GM12878 (cell line): ENCODE measurements around the gene TFCP2. TPM values are rescaled to one million over a fixed set of nuclear protein-coding genes. Genes with fewer than 3 reads are reported as not detected.
A peak's percentile ranks its signal among the peaks of the same experiment; 100 is the strongest.

Experiments
- ATF7 ChIP-seq: fragments of 450-650 bp; IDR thresholded peaks from 2 replicates; pipeline ENCODE4 v1.6.1; 2016; ENCODE audit warnings: low read depth, mild to moderate bottlenecking
- BCLAF1 ChIP-seq: fragments of 450-650 bp; IDR thresholded peaks from 2 replicates; pipeline ENCODE4 v1.6.1; 2017; ENCODE audit warnings: antibody characterized with exemption, mild to moderate bottlenecking, moderate library complexity
- CBFB ChIP-seq: IDR thresholded peaks from 2 replicates; pipeline ENCODE4 v1.6.1; 2016; ENCODE audit warnings: antibody characterized with exemption, low read depth
- CHD2 ChIP-seq: IDR thresholded peaks from 2 replicates; pipeline ENCODE4 v1.6.1; 2011; ENCODE audit warnings: low read depth, low read length, improper control_type of control experiment, borderline replicate concordance
- CHD4 ChIP-seq: fragments of 200-600 bp; sonication (generic); IDR thresholded peaks from 2 replicates; pipeline ENCODE4 v1.6.1; 2016; ENCODE audit warnings: mild to moderate bottlenecking
- CREM ChIP-seq: IDR thresholded peaks from 2 replicates; pipeline ENCODE4 v1.6.1; 2014; ENCODE audit warnings: antibody characterized with exemption, low read depth
- HSF1 ChIP-seq: fragments of 150-350 bp; IDR thresholded peaks from 2 replicates; pipeline ENCODE4 v1.6.1; 2014; ENCODE audit warnings: mild to moderate bottlenecking, low read depth, low read length
- IKZF2 ChIP-seq, 2 experiments: fragments of 450-650 bp; IDR thresholded peaks; 2 replicates each; pipeline ENCODE4 v1.6.1; 2017; ENCODE audit warnings: mild to moderate bottlenecking in 2 of 2, moderate library complexity in 2 of 2
- IRF4 ChIP-seq: IDR thresholded peaks from 2 replicates; pipeline ENCODE4 v1.6.1; 2011; ENCODE audit warnings: low read depth, low read length
- MAX ChIP-seq: IDR thresholded peaks from 2 replicates; pipeline ENCODE4 v1.6.1; 2012; ENCODE audit warnings: low read depth, low read length, improper control_type of control experiment
- NFXL1 ChIP-seq: fragments of 450-650 bp; IDR thresholded peaks from 2 replicates; pipeline ENCODE4 v1.6.1; 2017; ENCODE audit warnings: antibody characterized with exemption, mild to moderate bottlenecking, borderline replicate concordance
- PBX3 ChIP-seq: IDR thresholded peaks from 2 replicates; pipeline ENCODE4 v1.6.1; 2011; ENCODE audit warnings: mild to moderate bottlenecking, low read depth, low read length, moderate library complexity; ENCODE audit not compliant: insufficient replicate concordance
- POLR2A ChIP-seq: IDR thresholded peaks from 2 replicates; pipeline ENCODE4 v1.6.1; 2011; ENCODE audit warnings: low read depth, mild to moderate bottlenecking, low read length
- POLR2AphosphoS5 ChIP-seq: IDR thresholded peaks from 2 replicates; pipeline ENCODE4 v1.6.1; 2011; ENCODE audit warnings: mild to moderate bottlenecking, low read length, inconsistent platforms
- RELA ChIP-seq: fragments of 450-650 bp; IDR thresholded peaks from 2 replicates; pipeline ENCODE4 v1.8.0; 2014; ENCODE audit warnings: borderline replicate concordance; ENCODE audit not compliant: partially characterized antibody
- SMAD1 ChIP-seq: fragments of 450-650 bp; IDR thresholded peaks from 2 replicates; pipeline ENCODE4 v1.6.1; 2018; ENCODE audit warnings: mild to moderate bottlenecking, low read depth; ENCODE audit not compliant: partially characterized antibody
- SREBF1 ChIP-seq: IDR thresholded peaks from 2 replicates; pipeline ENCODE4 v1.6.1; 2012; ENCODE audit warnings: mild to moderate bottlenecking, low read length
- SRF ChIP-seq, 2 experiments: IDR thresholded peaks; 2 replicates each; pipeline ENCODE4 v1.6.1; 2011; ENCODE audit warnings: low read depth in 2 of 2, low read length in 2 of 2, mild to moderate bottlenecking in 1 of 2, moderate library complexity in 1 of 2
- STAT1 ChIP-seq: fragments of 450-650 bp; conservative IDR thresholded peaks from 2 replicates; pipeline ENCODE4 v1.6.1; 2014; ENCODE audit warnings: antibody characterized with exemption, mild to moderate bottlenecking
- TAF1 ChIP-seq: IDR thresholded peaks from 2 replicates; pipeline ENCODE4 v1.6.1; 2011; ENCODE audit warnings: mild to moderate bottlenecking, low read depth, low read length, borderline replicate concordance
- YBX1 ChIP-seq: fragments of 450-650 bp; IDR thresholded peaks from 2 replicates; pipeline ENCODE4 v1.6.1; 2016; ENCODE audit warnings: antibody characterized with exemption
- ZNF592 ChIP-seq: fragments of 450-650 bp; IDR thresholded peaks from 2 replicates; pipeline ENCODE4 v1.6.1; 2017; ENCODE audit warnings: mild to moderate bottlenecking, moderate library complexity
- polyA plus RNA-seq, 11 experiments: library from polyadenylated mRNA; depleted of rRNA in 4 of 11; unstranded in 6 of 11; stranded (reverse) in 5 of 11; fragments of >200 nt; fragmentation: Nextera tagmentation in 4 of 11; fragmentation: Illumina TruSeq in 1 of 11; extraction: Ambion mirVana in 4 of 11; extraction: Trizol in 1 of 11; gene quantifications; 1 replicate in 1 of 11; 2 replicates in 10 of 11; pipeline versions ENCODE4 v1.2.1 to v1.2.3, GENCODE V29; 2011 to 2016; ENCODE audit warnings: inconsistent platforms in 2 of 11, missing spikeins in 2 of 11, low read depth in 1 of 11
- total RNA-seq, 4 experiments: library from RNA; depleted of rRNA in 3 of 4; stranded (reverse); fragments of >200 nt in 3 of 4; fragmentation: Illumina TruSeq in 1 of 4; extraction: Trizol in 1 of 4; gene quantifications; 2 replicates each; pipeline versions ENCODE4 v1.2.1 to v1.2.3, GENCODE V29; 2013 to 2021

TFCP2 gene
- total and polyA plus RNA-seq, 10 of the 15 experiments (the other 5 are each of a cell fraction or from before 2014, with no cell fraction given), result 5.8 to 29.7 (median 14.2) TPM

GRCh38 chr12:51083126-51083833 lies 89.7 kb downstream of the TFCP2 start, which contains the start of gene CSRNP2 (continued):
- TF ChIP-seq BCLAF1 (no peak), YBX1 (no peak), SRF (IDR thresholded peaks at IDR 0.05; ENCODE audit: low read depth in 2 of 2, low read length in 2 of 2) (no peak), CREM (peak; percentile 84; the same call in 1 of the 2 replicates), HSF1 (0 out of 2 replicates have a peak, but pooled peaks have one; percentile 18), CBFB (peak; percentile 81), RELA (peak; percentile 30), TAF1 (peak; percentile 97), ZNF592 (0 out of 2 replicates have a peak, but pooled peaks have one; percentile 10), STAT1 (no peak), MAX (peak; percentile 56; the same call in 1 of the 2 replicates), PBX3 (no peak), ATF7 (no peak), POLR2AphosphoS5 (peak; percentile 99), POLR2A (peak; percentile 100), IKZF2 (IDR thresholded peaks at IDR 0.05) (peak in 1 of 2 experiments; percentile 27; a peak in 3 of 4 replicates), CHD4 (no peak), NFXL1 (no peak), SREBF1 (no peak; the same call in 1 of the 2 replicates), CHD2 (no peak), IRF4 (no peak), SMAD1 (no peak)
